Hematopoietic multipotent progenitor cell treated with erythropoietin and hydrocortisone succinate and interleukin-3 and kit ligand, for 8 days (in vitro differentiated cells): ENCODE measurements around the gene PSMA2.

Source experiments
- DNase-seq: peaks from one replicate; pipeline ENCODE4 v3.0.0-alpha.2; 2015

The PSMA2 gene

DNA sequence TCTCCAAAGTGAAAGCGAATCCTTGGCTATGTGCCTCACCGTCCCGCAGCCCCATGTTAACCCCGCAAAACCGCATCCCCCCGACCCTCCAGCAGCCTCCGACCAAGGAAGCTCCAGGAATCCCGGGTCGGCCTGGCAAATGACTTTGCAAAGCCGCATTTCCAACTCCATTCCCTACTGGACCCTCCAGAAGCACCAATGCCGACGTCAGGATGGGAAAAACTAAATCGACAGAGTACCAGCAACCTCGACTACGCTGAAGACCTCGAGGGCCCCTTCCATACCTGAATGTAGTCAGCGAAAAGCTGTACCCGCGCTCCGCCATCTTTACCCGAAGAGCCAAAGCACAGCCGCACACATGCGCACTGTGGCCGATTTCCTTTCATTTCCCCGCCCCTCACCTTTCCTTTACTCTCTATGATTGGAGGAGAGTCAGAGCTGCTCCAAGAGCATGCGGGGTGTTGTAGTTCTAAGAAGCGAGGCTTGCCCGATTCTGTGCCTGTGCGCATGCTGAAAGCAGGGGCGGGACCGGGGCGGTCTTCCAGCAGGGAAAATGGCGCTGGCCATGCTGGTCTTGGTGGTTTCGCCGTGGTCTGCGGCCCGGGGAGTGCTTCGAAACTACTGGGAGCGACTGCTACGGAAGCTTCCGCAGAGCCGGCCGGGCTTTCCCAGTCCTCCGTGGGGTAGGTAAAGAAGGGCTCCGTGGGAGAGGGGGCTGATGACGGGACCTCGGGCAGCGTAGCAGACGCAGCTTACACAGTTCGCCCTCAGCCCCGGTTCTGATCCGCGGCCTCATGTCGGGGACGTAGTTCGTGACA is at the start of gene PSMA2, which contains the start of gene MRPL32:
PSMA2 (minus strand) TSS at position 341 of the 818 bp plus-strand sequence; CDS start at position 325, 16 bp downstream.
MRPL32 (plus strand) TSS at position 543 of the 818 bp plus-strand sequence; CDS start at position 554, 11 bp downstream.
- peak; percentile 98 for DNase-seq

DNA sequence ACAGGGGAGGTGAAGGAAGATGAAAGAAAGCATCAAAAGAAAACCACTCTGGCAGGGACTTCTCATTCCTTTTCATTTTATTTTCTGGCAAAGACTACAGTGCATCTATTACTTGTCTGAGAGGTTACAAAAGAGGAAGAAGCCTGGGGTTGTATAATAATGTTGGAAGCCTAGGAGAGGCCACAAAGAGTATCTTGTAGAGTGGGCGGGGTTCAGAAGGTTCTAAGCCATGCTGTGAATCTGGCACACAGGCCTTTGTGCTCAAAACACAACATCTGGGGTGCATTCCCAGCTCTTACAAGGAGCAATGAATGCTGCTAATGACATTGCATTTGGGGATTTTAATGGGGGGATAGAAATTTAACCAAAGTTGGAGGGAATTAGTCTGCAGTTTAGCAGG is 49.6 kb upstream of the PSMA2 start:
- DNase-seq: no peak

DNA sequence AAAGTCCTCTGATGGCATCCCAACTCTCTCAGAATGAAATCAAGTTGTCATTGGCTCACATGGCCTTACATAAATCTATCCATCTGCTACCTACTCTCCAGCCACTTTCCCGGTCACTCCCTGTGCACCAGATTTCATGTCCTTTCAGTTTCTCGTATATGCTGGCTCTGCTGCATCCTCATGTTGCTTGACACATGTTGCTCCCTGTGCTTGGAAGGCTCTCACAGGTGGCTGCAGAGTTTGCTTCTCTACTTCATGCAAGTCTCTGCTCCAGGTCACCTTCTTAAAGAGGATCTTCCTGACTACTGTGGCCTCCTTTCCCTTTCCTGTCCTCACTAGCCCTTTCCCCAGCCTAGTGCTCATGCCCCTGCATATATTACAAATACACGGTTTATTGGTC is 48.5 kb upstream of the PSMA2 start:
- no peak for DNase-seq

GRCh38 chr7:42980084-42980483 is 48.1 kb upstream of the PSMA2 start:
- no peak for DNase-seq

DNA sequence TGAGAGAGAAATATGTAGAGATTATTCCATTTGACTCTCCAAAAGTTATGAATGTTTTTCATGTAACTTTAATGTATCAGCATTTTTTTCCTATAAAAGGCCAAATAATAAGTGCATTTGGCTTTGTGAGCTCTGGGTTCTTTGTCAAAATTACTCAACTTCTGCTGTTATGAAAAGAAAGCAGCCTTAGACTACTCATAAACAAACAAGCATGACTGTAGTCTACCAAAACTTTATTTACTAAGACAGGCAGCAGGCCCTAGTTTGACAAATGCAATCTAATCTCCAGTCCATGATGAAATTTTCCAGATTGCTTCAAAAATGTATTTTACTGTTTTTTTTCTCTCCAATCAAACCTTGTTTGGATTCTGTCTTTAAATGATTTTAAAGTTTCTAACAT is 46.5 kb upstream of the PSMA2 start:
- DNase-seq: no peak

DNA sequence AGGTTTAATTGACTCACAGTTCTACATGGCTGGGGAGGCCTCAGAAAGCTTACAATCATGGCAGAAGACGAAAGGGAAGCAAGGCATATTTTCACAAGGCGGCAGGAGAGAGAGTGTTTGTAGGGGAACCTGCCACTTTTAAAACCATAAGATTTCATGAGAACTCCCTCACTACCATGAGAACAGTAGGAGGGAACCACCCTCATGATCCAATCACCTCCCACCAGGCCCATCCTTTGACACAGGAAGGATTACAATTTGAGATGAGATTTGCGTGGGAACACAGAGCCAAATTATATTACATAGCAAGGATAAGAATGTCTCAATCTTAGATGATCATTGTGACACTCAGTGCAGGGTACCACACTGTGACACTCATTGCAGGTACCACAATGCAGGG is 44.4 kb upstream of the PSMA2 start:
- DNase-seq: no peak

- no peak for DNase-seq
Observed at GRCh38 chr7:42972699-42973500, 40.9 kb upstream of the PSMA2 start.

DNA sequence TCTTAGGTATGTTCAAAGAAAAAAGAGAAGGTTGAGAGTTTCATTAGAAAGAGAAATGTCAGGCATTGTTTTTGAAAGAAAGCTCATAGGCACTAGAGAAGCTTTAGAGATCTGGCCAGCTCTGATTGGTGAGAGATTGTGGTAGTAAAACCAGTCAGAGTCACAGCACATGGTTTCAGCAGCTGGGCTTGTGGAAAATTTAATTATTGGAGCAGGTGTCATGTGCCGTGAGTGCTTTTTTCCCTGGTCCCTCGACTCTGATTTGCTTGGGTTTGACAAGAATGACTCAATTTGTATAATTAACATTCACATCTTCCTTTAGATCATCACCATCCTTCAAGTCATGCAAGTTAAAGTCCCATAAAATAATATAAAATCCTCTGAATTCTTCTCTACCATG is 35.4 kb upstream of the PSMA2 start:
- DNase-seq: no peak

GRCh38 chr7:42964849-42965805 is 33.2 kb upstream of the PSMA2 start:
- no peak for DNase-seq

GRCh38 chr7:42964293-42964692 is 32.3 kb upstream of the PSMA2 start:
- no peak for DNase-seq

GRCh38 chr7:42961170-42961569 is 29.2 kb upstream of the PSMA2 start:
- no peak for DNase-seq

DNA sequence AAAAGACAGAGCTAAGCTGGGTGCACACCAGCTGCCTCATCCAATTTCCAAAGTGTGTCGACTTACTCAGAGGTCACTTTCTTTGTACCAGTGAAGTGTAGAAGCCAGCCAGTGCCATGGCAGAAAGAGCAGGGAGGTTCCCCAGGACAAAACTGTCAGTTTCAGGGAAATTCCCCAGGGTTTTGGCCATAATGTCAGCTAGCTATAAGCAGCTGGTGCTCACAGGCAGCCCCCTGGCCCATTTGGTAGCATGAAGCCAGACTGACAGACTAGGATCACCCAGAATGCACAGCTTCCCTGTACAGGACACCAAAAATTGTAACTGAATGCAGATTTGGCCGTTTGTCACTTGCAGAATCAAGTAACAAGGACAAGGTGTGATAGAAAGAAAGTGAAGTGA is 28.8 kb upstream of the PSMA2 start:
- DNase-seq: no peak

- DNase-seq: no peak
Observed at GRCh38 chr7:42959549-42959948, 27.6 kb upstream of the PSMA2 start.

GRCh38 chr7:42956062-42956461 is 24.1 kb upstream of the PSMA2 start:
- no peak for DNase-seq

DNA sequence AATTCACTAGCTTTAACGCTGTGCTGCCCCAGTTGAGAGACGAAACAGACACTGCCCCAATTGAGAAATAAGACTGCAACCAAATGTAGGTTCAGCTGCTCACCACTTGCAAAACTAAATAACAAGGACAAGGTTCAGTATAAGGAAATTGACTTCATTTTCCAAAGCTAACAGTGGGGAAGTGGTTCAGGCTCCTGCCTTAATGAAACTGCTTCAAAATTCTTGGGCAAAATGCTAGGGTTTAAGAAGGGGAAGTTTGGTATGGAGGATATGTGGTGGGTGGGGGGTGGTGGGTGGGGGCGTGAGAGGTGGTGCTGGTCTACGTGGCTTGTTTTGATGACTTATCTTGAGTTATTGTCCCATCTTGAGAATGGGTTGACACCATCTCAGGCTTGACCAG is 22.0 kb upstream of the PSMA2 start:
- DNase-seq: no peak

DNA sequence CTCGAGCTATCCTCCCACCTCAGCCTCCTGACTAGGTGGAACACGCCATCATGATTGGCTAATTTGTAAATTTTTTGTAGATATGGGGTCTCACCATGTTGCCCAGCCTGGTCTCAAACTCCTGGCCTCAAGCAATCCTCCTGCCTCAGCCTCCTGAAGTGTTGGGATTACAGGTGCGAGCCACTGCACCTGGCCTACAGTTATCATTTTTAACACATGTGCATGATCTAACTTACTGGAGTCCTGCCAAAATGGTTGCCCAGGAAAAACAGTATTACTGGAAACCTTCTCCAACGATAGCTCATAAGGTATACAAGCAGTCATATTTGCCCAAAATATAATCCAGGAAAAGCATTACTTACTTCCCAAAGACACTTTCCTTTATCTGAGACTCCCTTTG is 20.4 kb upstream of the PSMA2 start:
- no peak for DNase-seq

GRCh38 chr7:42950417-42950816 is 18.4 kb upstream of the PSMA2 start:
- no peak for DNase-seq

DNA sequence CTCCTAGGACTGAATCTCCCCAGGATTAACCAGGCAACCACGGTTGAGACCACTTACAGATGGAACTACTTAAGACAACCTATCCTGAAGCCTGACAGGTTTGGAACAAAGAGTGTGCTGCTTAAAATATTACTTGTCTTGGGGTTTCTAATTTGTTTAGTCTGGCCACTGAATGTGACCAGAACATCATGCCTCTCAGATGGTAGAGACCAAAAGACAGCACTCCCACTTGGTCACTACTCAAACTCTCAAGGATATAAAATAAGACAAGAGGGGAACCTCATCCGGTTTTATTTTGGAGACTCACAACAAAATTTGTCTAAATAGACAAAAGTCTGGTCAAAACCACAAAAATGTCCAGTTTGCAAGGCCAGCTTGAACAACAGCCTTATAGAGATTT is 15.5 kb upstream of the PSMA2 start:
- no peak for DNase-seq

- DNase-seq: no peak
Observed at GRCh38 chr7:42946627-42946950, 14.6 kb upstream of the PSMA2 start.

- peak; percentile 91 for DNase-seq
Observed at GRCh38 chr7:42945821-42946626, 14.1 kb upstream of the PSMA2 start.

GRCh38 chr7:42940985-42941847 is 9.2 kb upstream of the PSMA2 start:
- peak; percentile 81 for DNase-seq
